SK-N-SH (cell line): Measurements from ENCODE around the gene UMODL1. TPM values are rescaled to one million over a fixed set of nuclear protein-coding genes. Genes with fewer than 3 reads are reported as not detected.

Experiments
- CTCF ChIA-PET: fragments of 300-600, 350-600 bp; formaldehyde crosslinking; extraction: SDS; loops from one replicate; lab custom pipeline; 2021; lab: Yijun Ruan, JAX
- POLR2A ChIA-PET: fragments of 350-600 bp; sonication (Branson Sonifier 250); formaldehyde crosslinking; extraction: SDS; loops from one replicate; lab custom pipeline; 2020; ENCODE audit warnings: antibody characterized with exemption, inconsistent platforms; lab: Yijun Ruan, JAX
- DNase-seq: peaks from one replicate; pipeline ENCODE4 v3.0.0; 2012
- H2AFZ ChIP-seq: fragments of 200-600 bp; sonication (generic); 2 replicates; pipeline ENCODE4 v1.8.1; 2016; ENCODE audit warnings: antibody characterized with exemption, mild to moderate bottlenecking, low read depth
- H3F3A ChIP-seq: fragments of 200-600 bp; sonication (generic); replicated peaks from 2 replicates; pipeline ENCODE3; 2016; ENCODE audit warnings: antibody characterized with exemption, mild to moderate bottlenecking; ENCODE audit not compliant: insufficient read depth
- H3K27ac ChIP-seq, 2 experiments: fragments of 200-500 bp in 1 of 2; fragments of 200-600 bp in 1 of 2; sonication (Bioruptor generic) in 1 of 2; sonication (generic), shearing (Covaris generic) in 1 of 2; 2 replicates each; pipeline versions ENCODE4 v1.5.1 to v1.6.1; 2014 to 2016; ENCODE audit warnings: low read depth in 2 of 2, inconsistent platforms in 1 of 2, low read length in 1 of 2, mild to moderate bottlenecking in 1 of 2, mixed read lengths in 1 of 2
- H3K27me3 ChIP-seq: fragments of 200-600 bp; sonication (generic), shearing (Covaris generic); 2 replicates; pipeline ENCODE4 v1.6.1; 2016; ENCODE audit warnings: mixed run types; ENCODE audit not compliant: insufficient read depth
- H3K36me3 ChIP-seq, 2 experiments: fragments of 200-500 bp in 1 of 2; fragments of 200-600 bp in 1 of 2; sonication (Bioruptor generic) in 1 of 2; sonication (generic) in 1 of 2; replicated peaks in 1 of 2; 2 replicates each; pipeline versions ENCODE3 to v1.5.1; 2014 to 2016; ENCODE audit warnings: low read length in 1 of 2, mild to moderate bottlenecking in 1 of 2; ENCODE audit not compliant: insufficient read depth in 2 of 2, control insufficient read depth in 1 of 2
- H3K4me1 ChIP-seq, 2 experiments: fragments of 200-500 bp in 1 of 2; fragments of 200-600 bp in 1 of 2; sonication (Bioruptor generic) in 1 of 2; sonication (generic), shearing (Covaris generic) in 1 of 2; 2 replicates each; pipeline versions ENCODE4 v1.5.1 to v1.6.1; 2014 to 2016; ENCODE audit warnings: low read depth in 1 of 2, low read length in 1 of 2, mixed run types in 1 of 2; ENCODE audit not compliant: insufficient read depth in 2 of 2, control insufficient read depth in 1 of 2
- H3K4me2 ChIP-seq: fragments of 200-600 bp; sonication (generic), shearing (Covaris generic); 2 replicates; pipeline ENCODE4 v1.6.1; 2017; ENCODE audit warnings: mixed run types
- H3K4me3 ChIP-seq, 2 experiments: fragments of 200-500 bp in 1 of 2; fragments of 200-600 bp in 1 of 2; sonication (Bioruptor generic) in 1 of 2; sonication (generic), shearing (Covaris generic) in 1 of 2; 2 replicates each; pipeline versions ENCODE4 v1.5.1 to v1.8.1; 2014 to 2016; ENCODE audit warnings: low read depth in 2 of 2, inconsistent platforms in 1 of 2, low read length in 1 of 2, mild to moderate bottlenecking in 1 of 2, mixed read lengths in 1 of 2, moderate library complexity in 1 of 2
- H3K79me2 ChIP-seq: fragments of 200-600 bp; sonication (generic); 2 replicates; pipeline ENCODE4 v1.8.1; 2017; ENCODE audit warnings: mild to moderate bottlenecking; ENCODE audit not compliant: insufficient read depth
- H3K9ac ChIP-seq: fragments of 200-600 bp; sonication (generic); 2 replicates; pipeline ENCODE4 v1.6.1; 2017; ENCODE audit warnings: mixed run types
- H3K9me2 ChIP-seq: fragments of 200-600 bp; sonication (generic); 2 replicates; pipeline ENCODE4 v1.6.1; 2017; ENCODE audit warnings: mixed run types
- H3K9me3 ChIP-seq: fragments of 200-600 bp; sonication (generic); 2 replicates; pipeline ENCODE4 v1.6.1; 2017; ENCODE audit warnings: mixed run types, mild to moderate bottlenecking, moderate library complexity
- H4K20me1 ChIP-seq: fragments of 200-600 bp; sonication (generic); 2 replicates; pipeline ENCODE4 v1.6.1; 2017; ENCODE audit warnings: mild to moderate bottlenecking, mixed run types; ENCODE audit not compliant: insufficient read depth
- CHD2 ChIP-seq: fragments of 150-350 bp; IDR thresholded peaks from 2 replicates; pipeline ENCODE4 v1.6.1; 2018; ENCODE audit warnings: low read length; ENCODE audit not compliant: partially characterized antibody
- CTCF ChIP-seq: fragments of 200-600 bp; sonication (generic); IDR thresholded peaks from 2 replicates; pipeline ENCODE4 v1.6.1; 2017; ENCODE audit warnings: antibody characterized with exemption, mild to moderate bottlenecking, moderate library complexity
- ELF1 ChIP-seq: IDR thresholded peaks from 2 replicates; pipeline ENCODE4 v1.4.0; 2012
- FOXJ3 ChIP-seq: sonication (generic); formaldehyde crosslinking; IDR thresholded peaks from 2 replicates; pipeline ENCODE4 v1.5.1; 2020; ENCODE audit warnings: mild to moderate bottlenecking, missing genetic modification reagents
- GABPA ChIP-seq: IDR thresholded peaks from 2 replicates; pipeline ENCODE4 v1.4.0; 2012; ENCODE audit warnings: low read depth, mild to moderate bottlenecking
- MAX ChIP-seq: IDR thresholded peaks from 2 replicates; pipeline ENCODE4 v1.4.0; 2012; ENCODE audit warnings: low read depth
- MEF2A ChIP-seq: IDR thresholded peaks from 2 replicates; pipeline ENCODE4 v1.4.0; 2012; ENCODE audit warnings: low read depth, borderline replicate concordance
- PBX3 ChIP-seq: IDR thresholded peaks from 2 replicates; pipeline ENCODE4; 2012
- POLR2AphosphoS5 ChIP-seq: IDR thresholded peaks from 2 replicates; pipeline ENCODE4 v1.6.1; 2012; ENCODE audit warnings: low read depth, low read length
- REST ChIP-seq: IDR thresholded peaks from 2 replicates; pipeline ENCODE4 v1.6.1; 2012; ENCODE audit warnings: mild to moderate bottlenecking, low read depth, low read length, moderate library complexity
- RXRA ChIP-seq: IDR thresholded peaks from 2 replicates; pipeline ENCODE4 v1.4.0; 2012; ENCODE audit warnings: low read depth, mild to moderate bottlenecking, borderline replicate concordance
- SIN3A ChIP-seq: IDR thresholded peaks from 2 replicates; pipeline ENCODE4 v1.6.1; 2012; ENCODE audit warnings: low read depth, mild to moderate bottlenecking, low read length, moderate library complexity, borderline replicate concordance
- TEAD4 ChIP-seq: IDR thresholded peaks from 2 replicates; pipeline ENCODE4 v1.4.0; 2012; ENCODE audit warnings: mild to moderate bottlenecking, borderline replicate concordance; ENCODE audit not compliant: insufficient read depth
- YY1 ChIP-seq: IDR thresholded peaks from 2 replicates; pipeline ENCODE4 v1.4.0; 2012; ENCODE audit warnings: low read depth, mild to moderate bottlenecking
- WGBS: methylation state at CpG from one replicate; pipeline ENCODE4 v1.1.6; 2017; ENCODE audit warnings: low lambda C conversion rate; 5-methylcytosine and 5-hydroxymethylcytosine counted together
- polyA plus RNA-seq, 3 experiments: library from polyadenylated mRNA; depleted of rRNA; stranded (reverse); fragments of >200 nt; gene quantifications; 2 replicates each; pipeline ENCODE4 v1.2.3, GENCODE V29; 2012

The UMODL1 gene
- polyA plus RNA-seq, 1 of the 3 experiments (the other 2 are of a cell fraction): not detected

GRCh38 chr21:42151148-42151947 lies 80.2 kb downstream of the UMODL1 start (continued):
- no peak for TF ChIP-seq CTCF
- TF ChIP-seq, all 33 proteins: peak for 0

- H3K4me2 ChIP-seq: no peak overlapping the region
- no peak for DNase-seq
- H3K27ac ChIP-seq: no peak overlapping the region
- ChIA-PET CTCF (interaction anchor here (1.2 to 1.4 kb wide), 2 partner anchors 308 to 441 kb away, joined by 3 to 5 read pairs; no protein-coding TSS in a partner anchor), POLR2A (interaction anchor here (1.1 to 1.2 kb wide), 2 partner anchors 68 to 83 kb away, joined by 4 read pairs; partner anchors contain the start of gene ABCG1)
- H3K9ac ChIP-seq: no peak overlapping the region
- H3K4me1 ChIP-seq: peaks cover 0 to 17% of the 10 kb centered on the region in 2 experiments; a peak in 1 of 4 replicates
- H3K9me3 ChIP-seq: no peaks in the 10 kb centered on the region
- H3K27me3 ChIP-seq: peaks cover 5% of the 10 kb centered on the region; the same call in 1 of the 2 replicates
- no peaks in the 10 kb centered on the region for H3K79me2 ChIP-seq
- no peak overlapping the region for H2AFZ ChIP-seq
- no peaks in the 10 kb centered on the region for H4K20me1 ChIP-seq
- no peak overlapping the region for H3K4me3 ChIP-seq
- H3K36me3 ChIP-seq: no peaks in the 10 kb centered on the region
- TF ChIP-seq TEAD4: no peak
- TF ChIP-seq PBX3: no peak
- TF ChIP-seq FOXJ3 (CRISPR knock-in tag): no peak
- no peak for TF ChIP-seq POLR2AphosphoS5
- no peaks in the 10 kb centered on the region for H3F3A ChIP-seq
- no peaks in the 10 kb centered on the region for H3K9me2 ChIP-seq
These were observed 80.8 kb downstream of the UMODL1 start for GRCh38 chr21:42151948-42152220.

- no peaks in the 10 kb centered on the region for H4K20me1 ChIP-seq
- DNase-seq: no peak
- H3K9me2 ChIP-seq: no peaks in the 10 kb centered on the region
- no peak overlapping the region for H3K27ac ChIP-seq
- H3K9ac ChIP-seq: no peak overlapping the region
- peaks cover 0 to 29% of the 10 kb centered on the region in 2 experiments; a peak in 2 of 4 replicates for H3K4me1 ChIP-seq
- CTCF ChIA-PET: interaction anchor here (1.1 to 1.5 kb wide), 3 partner anchors 8 to 36 kb away, joined by 3 to 4 read pairs (median 4); no protein-coding TSS in a partner anchor
- POLR2A ChIA-PET: interaction anchor here (1.2 kb wide), 1 partner anchor 81 kb away, joined by 4 read pairs; no protein-coding TSS in a partner anchor
- no peak overlapping the region for H2AFZ ChIP-seq
- H3K4me3 ChIP-seq: no peak overlapping the region
- H3K79me2 ChIP-seq: no peaks in the 10 kb centered on the region
- 51% methylated on average over 9 of the region's 15 CpGs for WGBS
- H3K27me3 ChIP-seq: peaks cover 5% of the 10 kb centered on the region; the same call in 1 of the 2 replicates
- no peaks in the 10 kb centered on the region for H3K9me3 ChIP-seq
- H3K4me2 ChIP-seq: no peak overlapping the region
- H3F3A ChIP-seq: no peaks in the 10 kb centered on the region
- H3K36me3 ChIP-seq: no peaks in the 10 kb centered on the region
- TF ChIP-seq GABPA: no peak
- TF ChIP-seq SIN3A: no peak
- no peak for TF ChIP-seq CHD2
- no peak for TF ChIP-seq MEF2A
- TF ChIP-seq MAX: no peak
- TF ChIP-seq YY1: no peak
- no peak for TF ChIP-seq RXRA
- TF ChIP-seq PBX3: no peak
- no peak for TF ChIP-seq ELF1
- TF ChIP-seq REST: no peak
These were observed 82.0 kb downstream of the UMODL1 start for GRCh38 chr21:42153046-42153686.
